VCaP (cell line): ENCODE measurements around the gene FRMD4B.

Source experiments
- H3K27ac ChIP-seq: fragments of 450-650 bp; 2 replicates; pipeline ENCODE4 v1.5.1; 2017
- TF ChIP-seq, protein P1 (sequence below): fragments of 450-650 bp; conservative IDR thresholded peaks from 2 replicates; pipeline ENCODE4 v1.5.1; 2017; ENCODE audit warnings: mild to moderate bottlenecking, moderate library complexity

FRMD4B gene

DNA sequence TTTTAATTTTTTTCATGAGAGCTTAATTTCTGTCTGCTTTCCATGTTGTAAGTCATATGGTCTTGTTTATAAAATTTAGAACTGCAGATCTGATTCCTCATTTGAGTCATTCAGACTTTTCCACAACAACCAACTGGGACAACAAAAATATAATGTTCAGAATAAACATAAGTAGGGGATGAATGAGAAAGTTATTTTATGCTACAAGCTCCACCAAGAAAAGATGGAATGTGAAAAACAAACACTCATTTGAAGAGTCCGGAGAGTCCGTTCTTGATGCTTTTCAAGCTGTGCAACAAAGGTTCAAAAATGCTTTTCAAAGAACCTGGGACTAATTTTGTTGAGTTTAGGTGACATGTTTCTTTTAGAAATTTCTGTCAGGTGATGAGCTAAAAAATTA, 9.2 kb downstream of the FRMD4B start:
- no peak overlapping the region for H3K27ac ChIP-seq
- TF ChIP-seq, protein P1, sequence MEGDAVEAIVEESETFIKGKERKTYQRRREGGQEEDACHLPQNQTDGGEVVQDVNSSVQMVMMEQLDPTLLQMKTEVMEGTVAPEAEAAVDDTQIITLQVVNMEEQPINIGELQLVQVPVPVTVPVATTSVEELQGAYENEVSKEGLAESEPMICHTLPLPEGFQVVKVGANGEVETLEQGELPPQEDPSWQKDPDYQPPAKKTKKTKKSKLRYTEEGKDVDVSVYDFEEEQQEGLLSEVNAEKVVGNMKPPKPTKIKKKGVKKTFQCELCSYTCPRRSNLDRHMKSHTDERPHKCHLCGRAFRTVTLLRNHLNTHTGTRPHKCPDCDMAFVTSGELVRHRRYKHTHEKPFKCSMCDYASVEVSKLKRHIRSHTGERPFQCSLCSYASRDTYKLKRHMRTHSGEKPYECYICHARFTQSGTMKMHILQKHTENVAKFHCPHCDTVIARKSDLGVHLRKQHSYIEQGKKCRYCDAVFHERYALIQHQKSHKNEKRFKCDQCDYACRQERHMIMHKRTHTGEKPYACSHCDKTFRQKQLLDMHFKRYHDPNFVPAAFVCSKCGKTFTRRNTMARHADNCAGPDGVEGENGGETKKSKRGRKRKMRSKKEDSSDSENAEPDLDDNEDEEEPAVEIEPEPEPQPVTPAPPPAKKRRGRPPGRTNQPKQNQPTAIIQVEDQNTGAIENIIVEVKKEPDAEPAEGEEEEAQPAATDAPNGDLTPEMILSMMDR: no peak

DNA sequence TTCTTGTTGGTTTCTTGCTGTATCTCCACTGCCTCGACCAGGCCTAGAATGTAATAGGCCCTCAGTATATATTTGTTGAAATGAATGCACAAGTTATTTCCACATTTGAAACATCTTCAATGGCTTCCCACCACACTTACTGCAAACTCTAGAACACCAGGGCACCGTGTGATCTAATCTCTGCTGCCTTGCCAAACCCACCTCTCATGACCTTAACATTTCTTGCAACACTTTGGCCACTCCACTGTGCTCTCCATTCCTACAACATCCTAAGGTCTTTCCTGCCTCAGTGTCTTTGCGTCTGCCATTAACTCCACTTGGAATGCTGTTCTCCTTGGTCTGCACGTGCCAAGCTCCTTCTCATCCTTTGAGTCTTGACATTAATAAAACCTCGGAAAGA, 14.1 kb downstream of the FRMD4B start:
- TF ChIP-seq, protein P1: no peak
- H3K27ac ChIP-seq: no peak overlapping the region

DNA sequence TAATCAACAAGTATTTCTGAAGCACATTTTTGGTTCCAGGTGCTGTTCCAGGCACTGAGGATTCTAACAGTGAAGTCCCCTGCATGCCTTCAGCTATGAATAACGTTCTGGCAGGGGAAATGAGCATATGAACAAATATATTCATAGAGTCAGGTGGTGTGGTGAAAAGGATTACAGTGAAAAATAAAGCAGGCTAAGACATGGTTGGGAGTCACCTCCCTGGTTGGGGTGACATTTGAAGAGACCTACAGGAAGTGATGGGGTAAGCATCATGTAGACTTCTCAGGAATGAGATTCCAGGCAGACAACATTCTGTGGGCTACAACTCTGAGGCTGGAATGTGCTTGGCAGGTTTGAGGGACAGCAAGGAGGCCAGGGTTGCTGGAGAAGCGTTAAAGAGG, 15.0 kb downstream of the FRMD4B start:
- TF ChIP-seq, protein P1: no peak
- H3K27ac ChIP-seq: no peak overlapping the region

DNA sequence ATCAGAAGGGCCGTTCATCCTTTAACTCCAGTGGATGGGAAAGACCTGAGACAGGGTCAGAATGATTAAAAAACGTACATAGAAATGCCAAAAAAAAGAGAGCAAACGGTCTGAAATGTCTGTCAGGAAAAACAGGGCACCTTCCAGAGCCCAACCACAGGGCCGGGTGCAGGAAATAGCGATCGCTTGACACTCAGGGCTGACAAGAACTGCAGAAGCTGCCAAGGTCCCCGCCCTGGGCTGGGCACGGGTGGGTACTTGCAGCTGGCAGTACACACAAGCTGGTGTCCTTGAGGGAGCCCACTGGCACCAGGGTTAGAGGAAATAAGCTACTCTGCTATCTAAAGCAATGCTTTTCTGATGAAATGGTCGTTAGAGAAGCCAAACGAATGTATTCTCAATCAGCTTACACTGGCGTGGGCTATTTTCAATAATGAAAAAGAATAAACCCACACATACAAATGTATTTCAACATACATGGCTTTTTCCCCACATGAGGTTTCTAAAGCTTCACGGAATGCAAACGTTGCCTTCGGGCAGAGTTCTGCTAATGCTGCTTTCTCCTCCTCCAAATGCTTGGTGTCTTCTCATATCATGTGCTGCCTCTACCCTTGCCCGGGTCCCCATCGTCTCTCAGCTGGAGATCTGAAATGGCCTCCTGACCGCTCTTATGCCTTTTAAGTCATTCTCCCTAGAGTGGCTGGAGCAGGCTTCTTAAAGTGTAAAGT, 15.6 kb downstream of the FRMD4B start:
- H3K27ac ChIP-seq: no peak overlapping the region
- TF ChIP-seq, protein P1: no peak

DNA sequence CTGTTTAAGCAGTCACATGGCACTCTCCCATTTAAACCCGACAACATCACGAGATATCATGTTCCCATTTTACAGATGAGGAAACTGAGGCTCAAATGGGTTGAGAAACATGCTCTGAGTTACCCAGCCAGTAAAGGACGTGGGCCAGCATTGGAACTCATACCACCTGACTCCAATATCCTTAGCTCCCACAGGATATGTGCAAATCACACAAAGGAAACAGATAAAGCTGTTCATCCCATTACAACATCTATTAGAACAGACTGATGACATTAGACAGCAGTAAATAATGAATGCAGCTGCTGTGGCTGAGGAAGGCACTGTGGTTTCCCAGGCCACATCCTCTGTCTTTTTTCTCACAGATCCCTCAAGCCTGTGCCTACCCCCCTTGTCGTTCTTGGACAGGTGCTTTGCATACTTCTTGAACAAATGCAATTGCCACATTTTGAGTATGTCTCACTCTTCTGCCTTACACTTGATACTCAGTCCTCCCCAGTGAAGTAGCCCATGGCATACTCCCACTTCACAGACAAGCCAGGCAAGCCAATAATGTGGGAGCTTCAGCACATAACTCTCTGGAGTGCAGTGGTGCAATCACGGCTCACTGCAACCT, 17.7 kb downstream of the FRMD4B start:
- H3K27ac ChIP-seq: no peak overlapping the region
- TF ChIP-seq, protein P1: no peak

DNA sequence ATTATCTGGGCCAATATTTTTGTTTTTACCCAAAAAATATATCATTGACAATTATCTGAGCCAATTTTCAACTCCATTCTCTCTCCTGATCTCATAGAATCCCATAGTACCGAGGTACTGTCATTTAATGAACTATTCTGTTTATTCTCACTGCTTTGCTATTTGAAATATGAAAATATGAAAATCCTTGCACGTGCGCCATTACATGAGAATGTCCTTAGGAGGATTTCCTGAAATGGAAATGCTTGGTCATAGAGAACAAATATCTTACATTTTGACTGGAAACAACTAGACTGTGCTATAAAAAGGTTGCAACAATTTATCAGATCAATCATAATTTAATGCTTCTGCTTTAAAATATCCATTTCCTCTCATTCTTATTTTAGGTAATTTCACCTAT, 18.3 kb downstream of the FRMD4B start:
- no peak overlapping the region for H3K27ac ChIP-seq

DNA sequence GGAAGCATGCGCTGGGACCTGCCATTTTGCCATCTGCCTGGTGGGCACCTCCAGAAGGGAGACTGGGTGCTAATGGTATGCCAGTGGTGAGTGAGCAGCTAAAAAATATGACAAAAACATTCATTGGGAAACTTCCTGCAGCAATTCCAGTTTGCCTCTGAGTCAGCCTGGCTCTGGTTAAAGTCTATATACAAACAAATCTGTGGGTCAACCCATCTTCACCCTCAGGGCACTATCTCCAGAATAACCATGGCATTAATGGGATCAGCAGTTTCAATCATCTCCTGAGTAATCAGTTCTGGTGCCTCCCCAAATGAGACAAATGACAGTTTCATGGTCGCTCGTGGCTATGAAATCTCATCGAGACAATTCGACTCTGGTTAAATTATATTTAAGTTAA, 21.5 kb downstream of the FRMD4B start:
- H3K27ac ChIP-seq: no peak overlapping the region
- TF ChIP-seq, protein P1: no peak

More for the DNA sequence above, 18.3 kb downstream of the FRMD4B start:
- TF ChIP-seq, protein P1: no peak
